Sigmoid colon (tissue), 7 donors: ENCODE measurements around the gene ECSIT. TPM values are rescaled to one million over a fixed set of nuclear protein-coding genes. Genes with fewer than 3 reads are reported as not detected.
"Not testable (repeated sequence)": the region's sequence is repeated elsewhere in the genome, so short reads cannot be mapped to it uniquely, and the experiment has no call there.

Experiments used
- DNase-seq: peaks from one replicate; pipeline ENCODE4 v3.0.0-alpha.2; 2019
- H3K27ac ChIP-seq, 4 donors: fragments of 200-600 bp; sonication (generic); one replicate each; pipeline ENCODE4 v1.5.1; 2016 to 2019; ENCODE audit warnings: mild to moderate bottlenecking in 1 of 4
- H3K27me3 ChIP-seq, 3 donors: fragments of 200-600 bp; sonication (generic); one replicate each; pipeline ENCODE4 v1.5.1; 2019; ENCODE audit warnings: mild to moderate bottlenecking in 1 of 3
- H3K36me3 ChIP-seq, 4 donors: fragments of 200-600 bp; sonication (generic); one replicate each; pipeline ENCODE4 v1.5.1; 2016 to 2019
- H3K4me1 ChIP-seq, 4 donors: fragments of 200-600 bp; sonication (generic); one replicate each; pipeline ENCODE4 v1.5.1; 2017 to 2019
- H3K4me3 ChIP-seq, 4 donors: fragments of 200-600 bp; sonication (generic); one replicate each; pipeline ENCODE4 v1.5.1; 2017 to 2019; ENCODE audit warnings: mild to moderate bottlenecking in 2 of 4, moderate library complexity in 1 of 4
- H3K9me3 ChIP-seq, 4 donors: fragments of 200-600 bp in 3 of 4; sonication (generic) in 3 of 4; one replicate each; pipeline versions ENCODE4 v1.5.1 to v1.6.1; 2013 to 2019
- EP300 ChIP-seq, 4 donors: sonication (generic); formaldehyde crosslinking; IDR thresholded peaks; one replicate each; pipeline ENCODE4 v1.6.1; 2017; ENCODE audit warnings: antibody characterized with exemption in 4 of 4
- POLR2A ChIP-seq, 2 donors: fragments of 450-650 bp; IDR thresholded peaks; one replicate each; pipeline ENCODE4 v1.6.1; 2016; ENCODE audit warnings: antibody characterized with exemption in 2 of 2, mild to moderate bottlenecking in 2 of 2, moderate library complexity in 2 of 2
- POLR2AphosphoS5 ChIP-seq, 4 donors: sonication (generic); formaldehyde crosslinking; IDR thresholded peaks; one replicate each; pipeline ENCODE4 v1.6.1; 2017; ENCODE audit warnings: antibody characterized with exemption in 4 of 4
- WGBS, 2 donors: extraction: QIAGEN DNeasy Blood & Tissue Kit; methylation state at CpG; one replicate each; pipeline ENCODE4 v1.1.7; 2013; 5-methylcytosine and 5-hydroxymethylcytosine counted together
- intact Hi-C: fragments of 100-400 bp; cut with DNase I; formaldehyde crosslinking; loops from one replicate; pipeline ENCODE4 v1.15.1; 2023
- polyA plus RNA-seq, 3 donors: library from polyadenylated mRNA; stranded (reverse); fragments of 200-250 nt; gene quantifications; one replicate each; pipeline ENCODE4 v1.2.3, GENCODE V29; 2013
- total RNA-seq, 4 donors: library from RNA; depleted of rRNA; stranded (reverse); fragments of >200 nt; gene quantifications; one replicate each; pipeline ENCODE4 v1.1.0, GENCODE V29; 2016
- TF ChIP-seq, protein P1 (sequence below), 4 experiments: fragments of 450-650 bp in 3 of 4; fragments of 200-600 bp in 1 of 4; IDR thresholded peaks; one replicate each; pipeline ENCODE4 v1.5.1; 2016 to 2019; ENCODE audit warnings: antibody characterized with exemption in 4 of 4, mild to moderate bottlenecking in 3 of 4, moderate library complexity in 2 of 4
- donor health status: healthy with polysubstance abuse.
- donor health status: Bipolar disorder and iron deficiency.
- donor health status: healthy.

Gene ECSIT
- total and polyA plus RNA-seq, 7 donors = 60.7 to 93.5 (median 75.8) TPM

DNA sequence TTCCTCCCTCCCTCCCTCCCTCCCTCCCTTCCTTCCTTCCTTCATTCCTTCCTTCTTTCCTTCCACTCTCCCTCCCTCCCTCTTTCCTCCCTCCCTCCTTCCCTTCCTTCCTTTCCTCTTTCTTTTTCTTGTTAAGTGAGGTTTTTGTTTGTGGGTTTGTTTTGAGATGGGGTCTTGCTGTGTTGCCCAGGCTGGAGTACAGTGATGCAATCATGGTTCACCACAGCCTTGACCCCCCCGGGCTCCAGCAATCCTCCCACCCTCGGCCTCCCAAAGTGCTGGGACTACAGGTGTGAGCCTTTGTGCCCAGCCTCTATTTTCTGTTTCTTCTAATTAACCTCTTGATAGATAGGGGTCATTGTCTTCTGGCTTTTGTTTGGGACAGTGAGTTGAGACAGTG is 67.5 kb downstream of the ECSIT start:
- DNase-seq = no peak
- Histone ChIP-seq H3K9me3 (no peaks in the 10 kb centered on the region), H3K36me3 (no peaks in the 10 kb centered on the region), H3K4me1 (no peaks in the 10 kb centered on the region), H3K27ac (no peak overlapping the region), H3K27me3 (peaks cover 0 to 15% (median 10%) of the 10 kb centered on the region in 3 donors), H3K4me3 (no peak overlapping the region)
- 54 to 67% methylated on average over 2 of the region's 2 CpGs for WGBS, 2 donors
- TF ChIP-seq, protein P1, sequence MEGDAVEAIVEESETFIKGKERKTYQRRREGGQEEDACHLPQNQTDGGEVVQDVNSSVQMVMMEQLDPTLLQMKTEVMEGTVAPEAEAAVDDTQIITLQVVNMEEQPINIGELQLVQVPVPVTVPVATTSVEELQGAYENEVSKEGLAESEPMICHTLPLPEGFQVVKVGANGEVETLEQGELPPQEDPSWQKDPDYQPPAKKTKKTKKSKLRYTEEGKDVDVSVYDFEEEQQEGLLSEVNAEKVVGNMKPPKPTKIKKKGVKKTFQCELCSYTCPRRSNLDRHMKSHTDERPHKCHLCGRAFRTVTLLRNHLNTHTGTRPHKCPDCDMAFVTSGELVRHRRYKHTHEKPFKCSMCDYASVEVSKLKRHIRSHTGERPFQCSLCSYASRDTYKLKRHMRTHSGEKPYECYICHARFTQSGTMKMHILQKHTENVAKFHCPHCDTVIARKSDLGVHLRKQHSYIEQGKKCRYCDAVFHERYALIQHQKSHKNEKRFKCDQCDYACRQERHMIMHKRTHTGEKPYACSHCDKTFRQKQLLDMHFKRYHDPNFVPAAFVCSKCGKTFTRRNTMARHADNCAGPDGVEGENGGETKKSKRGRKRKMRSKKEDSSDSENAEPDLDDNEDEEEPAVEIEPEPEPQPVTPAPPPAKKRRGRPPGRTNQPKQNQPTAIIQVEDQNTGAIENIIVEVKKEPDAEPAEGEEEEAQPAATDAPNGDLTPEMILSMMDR (IDR thresholded peaks at IDR 0.05) = no peak
- TF ChIP-seq EP300 (IDR thresholded peaks at IDR 0.05) = no peak
- intact Hi-C loops = no loop called here

DNA sequence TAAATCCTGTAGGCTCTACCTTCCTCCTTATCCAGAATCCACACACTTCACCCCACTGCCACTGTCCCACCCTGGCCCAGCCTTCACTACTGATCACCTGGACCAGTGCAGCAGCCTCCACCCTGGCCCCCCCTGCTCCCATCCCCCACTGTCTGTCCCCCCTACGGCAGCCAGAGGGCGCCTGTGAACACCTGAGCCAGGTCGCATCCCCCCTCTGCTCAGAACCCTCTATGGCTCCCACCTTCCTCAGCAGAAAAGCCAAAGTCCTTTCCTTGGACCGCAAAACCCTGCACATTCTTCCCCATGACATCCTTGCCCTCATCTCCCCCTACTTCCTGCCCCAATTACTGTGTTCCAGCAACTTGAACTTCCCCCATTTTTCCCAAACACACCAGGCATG is 68.7 kb downstream of the ECSIT start:
- Histone ChIP-seq H3K9me3 (no peaks in the 10 kb centered on the region), H3K27ac (no peak overlapping the region), H3K4me3 (no peak overlapping the region), H3K36me3 (no peaks in the 10 kb centered on the region), H3K27me3 (peaks cover 0 to 4% (median 0%) of the 10 kb centered on the region in 3 donors), H3K4me1 (no peaks in the 10 kb centered on the region)
- TF ChIP-seq POLR2A (IDR thresholded peaks at IDR 0.05) (no peak), EP300 (IDR thresholded peaks at IDR 0.05) (no peak), POLR2AphosphoS5 (IDR thresholded peaks at IDR 0.05) (no peak)
- TF ChIP-seq, protein P1 (IDR thresholded peaks at IDR 0.05) = no peak
- intact Hi-C loops = no loop called here
- DNase-seq = no peak
- 37 to 51% methylated on average over 4 of the region's 4 CpGs for WGBS, 2 donors

GRCh38 chr19:11458912-11459311 is 70.0 kb downstream of the ECSIT start:
- H3K27me3 ChIP-seq, intact Hi-C loops: not testable (repeated sequence)
- 74 to 84% methylated on average over 11 of the region's 11 CpGs for WGBS, 2 donors

DNA sequence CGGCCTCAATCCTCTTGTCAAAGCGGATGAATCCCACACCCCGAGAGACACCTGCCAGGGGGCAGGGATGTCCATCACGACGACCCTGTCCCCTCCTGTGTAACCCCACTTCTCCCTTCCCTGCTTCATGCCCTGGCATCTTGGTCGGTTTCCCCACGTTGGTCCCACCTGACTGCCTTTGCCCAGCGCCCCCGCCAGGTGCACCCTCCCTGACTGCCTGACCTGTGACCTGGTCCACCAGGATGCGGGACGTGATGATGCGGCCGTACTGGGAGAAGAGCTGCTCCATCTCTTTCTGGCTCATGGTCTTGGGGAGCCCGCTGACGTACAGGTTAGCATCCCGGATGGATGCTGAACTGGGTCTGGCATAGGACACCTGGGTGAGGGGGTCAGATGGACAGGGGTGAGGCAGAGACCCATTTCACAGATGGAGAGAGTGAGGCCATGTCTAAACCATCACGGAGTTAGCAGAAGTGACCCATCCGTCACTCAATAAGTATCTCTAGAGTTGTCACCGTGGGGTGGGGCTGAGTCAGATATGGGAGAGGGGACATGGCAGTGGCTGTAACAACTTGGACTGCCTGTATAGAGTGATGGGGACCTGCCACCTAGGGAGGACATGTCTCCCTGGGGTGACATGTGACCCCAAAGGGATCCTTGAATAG is 70.6 kb downstream of the ECSIT start:
- Histone ChIP-seq H3K4me1 (no peaks in the 10 kb centered on the region), H3K36me3 (no peaks in the 10 kb centered on the region), H3K4me3 (no peak overlapping the region), H3K27ac (no peak overlapping the region), H3K27me3 (peaks cover 0 to 4% (median 0%) of the 10 kb centered on the region in 3 donors), H3K9me3 (no peaks in the 10 kb centered on the region)
- TF ChIP-seq POLR2A (IDR thresholded peaks at IDR 0.05) = no peak
- no peak for TF ChIP-seq EP300 (IDR thresholded peaks at IDR 0.05)
- TF ChIP-seq POLR2AphosphoS5 (IDR thresholded peaks at IDR 0.05) = no peak
- TF ChIP-seq, protein P1 (IDR thresholded peaks at IDR 0.05) = no peak
- intact Hi-C loops = no loop called here
- 84 to 86% methylated on average over 19 of the region's 19 CpGs for WGBS, 2 donors
- DNase-seq = no peak

More at GRCh38 chr19:11458912-11459311, 70.0 kb downstream of the ECSIT start:
- not testable (repeated sequence) for H3K9me3 ChIP-seq, H3K36me3 ChIP-seq, H3K27ac ChIP-seq, H3K4me3 ChIP-seq, H3K4me1 ChIP-seq, DNase-seq

- H3K27ac ChIP-seq = no peak overlapping the region
- H3K9me3 ChIP-seq = no peaks in the 10 kb centered on the region
- intact Hi-C loops = no loop called here
- no peak for DNase-seq
- TF ChIP-seq EP300 (IDR thresholded peaks at IDR 0.05) = no peak
- 89 to 91% methylated on average over 20 of the region's 20 CpGs for WGBS, 2 donors
- no peak overlapping the region for H3K4me3 ChIP-seq
- peaks cover 0 to 7% (median 0%) of the 10 kb centered on the region in 3 donors for H3K27me3 ChIP-seq
- H3K4me1 ChIP-seq = no peaks in the 10 kb centered on the region
- no peaks in the 10 kb centered on the region for H3K36me3 ChIP-seq
Measured at GRCh38 chr19:11457831-11458230, 71.1 kb downstream of the ECSIT start.

- Histone ChIP-seq H3K4me1 (no peaks in the 10 kb centered on the region), H3K27me3 (peaks cover 0 to 11% (median 0%) of the 10 kb centered on the region in 3 donors), H3K36me3 (no peaks in the 10 kb centered on the region), H3K27ac (no peak overlapping the region), H3K9me3 (no peaks in the 10 kb centered on the region), H3K4me3 (no peak overlapping the region)
- DNase-seq = no peak
- intact Hi-C loops = no loop called here
- TF ChIP-seq, protein P1 (IDR thresholded peaks at IDR 0.05) = no peak
- TF ChIP-seq POLR2AphosphoS5 (IDR thresholded peaks at IDR 0.05) = no peak
- TF ChIP-seq EP300 (IDR thresholded peaks at IDR 0.05) = no peak
- no peak for TF ChIP-seq POLR2A (IDR thresholded peaks at IDR 0.05)
- 17 to 39% methylated on average over 18 of the region's 18 CpGs for WGBS, 2 donors
Measured at GRCh38 chr19:11457115-11457514, 71.8 kb downstream of the ECSIT start.
